PC-3 (cell line): Measurements from ENCODE around the gene CYCS. TPM values are rescaled to one million over a fixed set of nuclear protein-coding genes. Genes with fewer than 3 reads are reported as not detected.
A peak's percentile ranks its signal among the peaks of the same experiment; 100 is the strongest.

Experiments
- ATAC-seq: fragments of 200-7000 bp; cut with Tn5 transposase; 2 replicates; pipeline ENCODE4 v1.9.1; 2020; ENCODE audit warnings: mild to moderate bottlenecking, moderate library complexity
- BruUV-seq: library from RNA; stranded (reverse); fragments of 400-500 nt; replicated peaks from 2 replicates; lab custom pipeline; 2021; lab: Mats Ljungman, UMichigan
- CTCF ChIA-PET: fragments of 300-600 bp; sonication (Branson Sonifier 250); formaldehyde crosslinking; loops from one replicate; lab custom pipeline; 2022; ENCODE audit warnings: antibody characterized with exemption; lab: Charles Lee
- POLR2A ChIA-PET: fragments of 300-600 bp; sonication (Branson Sonifier 250); formaldehyde crosslinking; loops from one replicate; lab custom pipeline; 2022; ENCODE audit warnings: antibody characterized with exemption; ENCODE audit not compliant: unreplicated experiment; lab: Charles Lee
- DNase-seq: peaks from one replicate; pipeline ENCODE4 v3.0.0-alpha.2; 2015
- H2AFZ ChIP-seq: fragments of 300-600 bp; sonication (generic); 2 replicates; pipeline ENCODE4 v1.6.0; 2016; ENCODE audit warnings: antibody characterized with exemption, low read length
- H3F3A ChIP-seq: fragments of 300-600 bp; sonication (generic); one replicate; pipeline ENCODE4 v1.6.0; 2017; ENCODE audit warnings: antibody characterized with exemption, low read length, control low read depth, mild to moderate bottlenecking; ENCODE audit not compliant: unreplicated experiment
- H3K27ac ChIP-seq: fragments of 300-600 bp; sonication (generic); 2 replicates; pipeline ENCODE4 v1.5.1; 2016; ENCODE audit warnings: mild to moderate bottlenecking, low read length
- H3K27me3 ChIP-seq: fragments of 300-600 bp; sonication (generic); 2 replicates; pipeline ENCODE4 v1.6.1; 2016; ENCODE audit warnings: low read length, mixed read lengths
- H3K36me3 ChIP-seq: fragments of 300-600 bp; sonication (generic); 2 replicates; pipeline ENCODE4 v1.6.1; 2016; ENCODE audit warnings: low read depth, mixed run types, low read length, mixed read lengths
- H3K4me1 ChIP-seq: fragments of 300-600 bp; sonication (generic); 2 replicates; pipeline ENCODE4 v1.5.1; 2016; ENCODE audit warnings: low read length; ENCODE audit not compliant: insufficient read depth
- H3K4me2 ChIP-seq: fragments of 300-600 bp; sonication (generic); 2 replicates; pipeline ENCODE4 v1.6.0; 2016; ENCODE audit warnings: low read length
- H3K4me3 ChIP-seq: fragments of 300-600 bp; sonication (generic); 2 replicates; pipeline ENCODE4 v1.5.1; 2016; ENCODE audit warnings: mild to moderate bottlenecking, low read length, mixed read lengths
- H3K79me2 ChIP-seq: fragments of 300-600 bp; sonication (generic); 2 replicates; pipeline ENCODE4 v1.6.1; 2017; ENCODE audit warnings: low read length, mixed read lengths
- H3K9ac ChIP-seq: fragments of 300-600 bp; sonication (generic); 2 replicates; pipeline ENCODE4 v1.6.0; 2016; ENCODE audit warnings: mild to moderate bottlenecking, low read length
- H3K9me2 ChIP-seq: fragments of 300-600 bp; sonication (generic); replicated peaks from 2 replicates; pipeline ENCODE4 v1.6.1; 2016; ENCODE audit warnings: mixed run types, low read length, mixed read lengths
- H3K9me3 ChIP-seq: fragments of 300-600 bp; sonication (generic); 2 replicates; pipeline ENCODE4 v1.6.1; 2016; ENCODE audit warnings: low read length, mixed read lengths
- H4K20me1 ChIP-seq: fragments of 300-600 bp; sonication (generic); 2 replicates; pipeline ENCODE4 v1.6.1; 2016; ENCODE audit warnings: low read length, mixed read lengths
- EZH2 ChIP-seq: fragments of 300-600 bp; sonication (generic); IDR thresholded peaks from one replicate; pipeline ENCODE4 v1.6.1; 2017; ENCODE audit warnings: antibody characterized with exemption, mild to moderate bottlenecking, low read length; ENCODE audit not compliant: unreplicated experiment
- EZH2phosphoT487 ChIP-seq: fragments of 300-600 bp; sonication (generic); IDR thresholded peaks from 2 replicates; pipeline ENCODE4 v1.6.1; 2018; ENCODE audit warnings: mild to moderate bottlenecking, antibody characterized with exemption, low read length, borderline replicate concordance
- intact Hi-C: fragments of 100-400 bp; cut with micrococcal nuclease; formaldehyde crosslinking; loops from 2 replicates; pipeline ENCODE4 v1.9.0; 2023
- total RNA-seq: library from RNA; depleted of rRNA; stranded (reverse); fragments of >200 nt; gene quantifications from 2 replicates; pipeline ENCODE4 v1.2.3, GENCODE V29; 2014
- TF ChIP-seq, protein P1 (sequence below): fragments of 300-600 bp; sonication (generic); conservative IDR thresholded peaks from 2 replicates; pipeline ENCODE4 v1.5.1; 2017; ENCODE audit warnings: antibody characterized with exemption, low read depth, mild to moderate bottlenecking, low read length

Gene CYCS
- total RNA-seq, 1 experiment from 2014 or later, result 101 TPM

DNA sequence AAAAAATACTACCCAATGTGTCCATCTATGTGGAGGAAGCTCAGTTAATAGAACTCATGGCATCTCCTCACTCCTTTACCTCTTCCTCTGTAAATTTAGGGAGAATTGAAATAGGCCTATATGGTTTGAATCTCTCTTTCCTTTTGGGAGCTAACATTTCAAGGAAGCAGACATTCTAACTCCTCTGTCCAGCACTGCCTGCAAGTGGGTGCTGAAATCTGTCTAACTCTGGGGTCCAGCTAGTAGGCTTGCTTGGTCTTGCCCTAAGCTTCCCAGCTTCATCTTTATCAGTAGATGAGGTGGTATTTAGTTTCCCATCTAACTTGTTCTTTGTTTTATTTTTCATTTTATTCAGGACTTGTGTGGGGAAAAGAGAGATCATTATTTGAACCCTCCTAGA, 23.2 kb downstream of the CYCS start:
- Histone ChIP-seq H3K79me2 (no peaks in the 10 kb centered on the region), H3K27me3 (no peaks in the 10 kb centered on the region), H3K9me3 (no peaks in the 10 kb centered on the region), H3K4me1 (no peaks in the 10 kb centered on the region), H4K20me1 (no peaks in the 10 kb centered on the region), H3K36me3 (no peaks in the 10 kb centered on the region), H3K9me2 (no peaks in the 10 kb centered on the region), H3F3A (no peaks in the 10 kb centered on the region), H3K9ac (no peak overlapping the region), H3K4me3 (no peak overlapping the region), H2AFZ (no peak overlapping the region), H3K27ac (no peak overlapping the region), H3K4me2 (no peak overlapping the region)
- intact Hi-C loops, result no loop called here
- TF ChIP-seq, protein P1, sequence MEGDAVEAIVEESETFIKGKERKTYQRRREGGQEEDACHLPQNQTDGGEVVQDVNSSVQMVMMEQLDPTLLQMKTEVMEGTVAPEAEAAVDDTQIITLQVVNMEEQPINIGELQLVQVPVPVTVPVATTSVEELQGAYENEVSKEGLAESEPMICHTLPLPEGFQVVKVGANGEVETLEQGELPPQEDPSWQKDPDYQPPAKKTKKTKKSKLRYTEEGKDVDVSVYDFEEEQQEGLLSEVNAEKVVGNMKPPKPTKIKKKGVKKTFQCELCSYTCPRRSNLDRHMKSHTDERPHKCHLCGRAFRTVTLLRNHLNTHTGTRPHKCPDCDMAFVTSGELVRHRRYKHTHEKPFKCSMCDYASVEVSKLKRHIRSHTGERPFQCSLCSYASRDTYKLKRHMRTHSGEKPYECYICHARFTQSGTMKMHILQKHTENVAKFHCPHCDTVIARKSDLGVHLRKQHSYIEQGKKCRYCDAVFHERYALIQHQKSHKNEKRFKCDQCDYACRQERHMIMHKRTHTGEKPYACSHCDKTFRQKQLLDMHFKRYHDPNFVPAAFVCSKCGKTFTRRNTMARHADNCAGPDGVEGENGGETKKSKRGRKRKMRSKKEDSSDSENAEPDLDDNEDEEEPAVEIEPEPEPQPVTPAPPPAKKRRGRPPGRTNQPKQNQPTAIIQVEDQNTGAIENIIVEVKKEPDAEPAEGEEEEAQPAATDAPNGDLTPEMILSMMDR, result no peak
- TF ChIP-seq EZH2phosphoT487, result no peak
- TF ChIP-seq EZH2, result no peak
- ATAC-seq, result no peak
- BruUV-seq, result no TSS peak
- POLR2A ChIA-PET, result no interaction called here
- no peak for DNase-seq
- CTCF ChIA-PET, result interaction anchor here (1.1 kb wide), 1 partner anchor 290 kb away, joined by 3 read pairs; no protein-coding TSS in a partner anchor

DNA sequence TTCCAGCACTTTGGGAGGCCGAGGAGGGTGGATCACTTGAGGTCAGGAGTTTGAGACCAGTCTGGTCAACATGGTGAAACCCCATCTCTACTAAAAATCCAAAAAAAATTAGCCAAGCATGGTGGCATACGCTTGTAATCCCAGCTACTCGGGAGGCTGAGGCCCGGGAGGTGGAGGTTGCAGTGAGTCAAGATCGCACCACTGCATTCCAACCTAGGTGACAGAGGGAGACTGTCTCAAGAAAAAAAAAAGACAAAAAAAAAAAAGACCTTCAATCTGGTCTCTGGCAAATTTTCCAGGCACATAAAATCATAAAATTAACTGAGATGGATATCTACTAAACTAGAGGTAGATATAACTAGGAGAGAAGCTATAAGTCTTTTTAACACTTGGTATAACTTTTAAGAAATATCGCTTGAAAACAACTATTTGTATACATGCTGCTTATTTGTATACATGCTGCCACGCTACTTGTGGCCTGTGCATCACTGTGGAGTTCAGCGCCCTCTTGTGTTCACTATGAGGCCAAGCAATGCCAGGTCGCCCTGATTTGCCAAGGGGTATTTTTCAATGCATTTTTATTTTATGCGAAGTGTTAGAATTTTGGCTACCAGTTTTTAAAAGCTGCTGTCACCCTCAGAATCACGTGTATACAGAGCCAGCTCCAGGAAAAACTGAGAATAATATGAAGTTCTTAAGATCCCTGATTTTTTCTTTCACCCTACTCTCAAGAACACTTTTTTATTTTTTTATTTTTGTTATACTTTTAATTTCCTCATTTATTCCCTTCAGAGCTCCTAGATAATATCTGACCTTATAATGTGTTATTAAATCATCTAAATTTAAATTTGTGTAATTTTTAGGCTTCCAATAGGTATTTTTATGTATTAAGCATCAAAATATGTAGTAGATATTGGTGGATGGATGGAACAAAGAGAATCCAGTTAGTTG, 26.7 kb downstream of the CYCS start:
- Histone ChIP-seq H3K27ac (no peak overlapping the region), H3K4me2 (peak overlapping the region; percentile 74), H3K4me3 (peak overlapping the region; percentile 41; the same call in 1 of the 2 replicates), H3K79me2 (no peaks in the 10 kb centered on the region), H3K4me1 (no peaks in the 10 kb centered on the region), H2AFZ (peak overlapping the region; percentile 88), H3K9me3 (no peaks in the 10 kb centered on the region), H3K36me3 (no peaks in the 10 kb centered on the region), H3K9ac (no peak overlapping the region), H3K27me3 (no peaks in the 10 kb centered on the region), H4K20me1 (no peaks in the 10 kb centered on the region), H3K9me2 (no peaks in the 10 kb centered on the region), H3F3A (no peaks in the 10 kb centered on the region)
- ATAC-seq (peak; percentile 80), DNase-seq (peak; percentile 76)
- TF ChIP-seq EZH2phosphoT487 (no peak), EZH2 (no peak)
- TF ChIP-seq, protein P1, result peak; percentile 93
- BruUV-seq, result no TSS peak
- CTCF ChIA-PET, result interaction anchor here (0.6 to 2.2 kb wide), 6 partner anchors 11 to 286 kb away, joined by 3 to 13 read pairs (median 3); no protein-coding TSS in a partner anchor
- POLR2A ChIA-PET, result no interaction called here
- intact Hi-C loops, result loop anchor here (1.0 to 10.0 kb wide), 6 partner anchors 64 to 811 kb away; no protein-coding TSS in a partner anchor
